K562 (cell line): Measurements from ENCODE around the gene DGKE. TPM values are rescaled to one million over a fixed set of nuclear protein-coding genes. Genes with fewer than 3 reads are reported as not detected.

Experiments
- E2F4 ChIP-seq: sonication (generic); formaldehyde crosslinking; IDR thresholded peaks from 2 replicates; pipeline ENCODE4 v1.8.0; 2022; ENCODE audit warnings: mild to moderate bottlenecking, low read depth, missing genetic modification reagents
- ELF4 ChIP-seq: fragments of 450-650 bp; formaldehyde crosslinking; IDR thresholded peaks from 2 replicates; pipeline ENCODE4 v1.4.0; 2022; ENCODE audit warnings: missing genetic modification characterization
- GATAD2A ChIP-seq: fragments of 450-650 bp; IDR thresholded peaks from 2 replicates; pipeline ENCODE4 v1.6.1; 2017
- GMEB1 ChIP-seq: fragments of 250-450 bp; sonication (Bioruptor Pico); IDR thresholded peaks from 2 replicates; pipeline ENCODE4 v1.4.0; 2020; ENCODE audit warnings: mild to moderate bottlenecking
- ID3 ChIP-seq, 2 experiments: fragments of 250-450 bp in 1 of 2; fragments of 450-650 bp in 1 of 2; sonication (Bioruptor Pico) in 1 of 2; IDR thresholded peaks; 2 replicates each; pipeline versions ENCODE4 v1.6.1 to v1.8.0; 2016 to 2021; ENCODE audit warnings: mild to moderate bottlenecking in 2 of 2, moderate library complexity in 2 of 2, missing compliant biosample characterization in 1 of 2, missing genetic modification characterization in 1 of 2
- MCM5 ChIP-seq: fragments of 450-650 bp; IDR thresholded peaks from 2 replicates; pipeline ENCODE4 v1.6.1; 2016; ENCODE audit warnings: low read depth
- MEF2A ChIP-seq: IDR thresholded peaks from 2 replicates; pipeline ENCODE4 v1.6.1; 2011; ENCODE audit warnings: low read depth, mild to moderate bottlenecking, low read length, moderate library complexity; ENCODE audit not compliant: control insufficient read depth
- PREB ChIP-seq: sonication (generic); formaldehyde crosslinking; IDR thresholded peaks from 2 replicates; pipeline ENCODE4 v1.8.1; 2023; ENCODE audit warnings: mild to moderate bottlenecking, missing genetic modification reagents
- ZBTB12 ChIP-seq: fragments of 250-450 bp; sonication (Bioruptor Pico); IDR thresholded peaks from 2 replicates; pipeline ENCODE4 v1.4.0; 2020
- ZNF717 ChIP-seq: fragments of 250-450 bp; sonication (Bioruptor Pico); IDR thresholded peaks from 2 replicates; pipeline ENCODE4 v1.5.0; 2021
- polyA plus RNA-seq, 8 experiments: library from polyadenylated mRNA; depleted of rRNA in 4 of 8; stranded (reverse) in 5 of 8; unstranded in 3 of 8; fragments of >200 nt; fragmentation: Nextera tagmentation in 2 of 8; fragmentation: Illumina TruSeq in 1 of 8; extraction: Ambion mirVana in 2 of 8; extraction: Trizol in 1 of 8; gene quantifications; 2 replicates each; pipeline versions ENCODE4 v1.2.1 to v1.2.3, GENCODE V29; 2011 to 2014; ENCODE audit warnings: inconsistent platforms in 1 of 8, missing spikeins in 1 of 8
- total RNA-seq, 7 experiments: library from RNA; depleted of rRNA in 6 of 7; stranded (reverse); fragments of >200 nt in 6 of 7; fragmentation: Illumina TruSeq in 2 of 7; extraction: Trizol in 2 of 7; gene quantifications; 2 replicates each; pipeline versions ENCODE4 v1.2.1 to v1.2.3, GENCODE V29; 2011 to 2021; ENCODE audit warnings: low replicate concordance in 1 of 7

The DGKE gene
- total and polyA plus RNA-seq, 9 of the 15 experiments (the other 6 are each of a cell fraction or from before 2014, with no cell fraction given): 1.3 to 9.9 (median 5.9) TPM

- TF ChIP-seq ZBTB12 (CRISPR knock-in tag): no peak
- TF ChIP-seq ID3 (CRISPR knock-in tag; IDR thresholded peaks at IDR 0.05): no peak
- no peak for TF ChIP-seq ID3 (tag; IDR thresholded peaks at IDR 0.05)
- no peak for TF ChIP-seq MCM5
- no peak for TF ChIP-seq GMEB1 (CRISPR knock-in tag)
- TF ChIP-seq E2F4: no peak
- TF ChIP-seq GATAD2A: no peak
- no peak for TF ChIP-seq PREB (CRISPR knock-in tag)
- TF ChIP-seq MEF2A: no peak
- TF ChIP-seq ELF4 (CRISPR knock-in tag): no peak
- no peak for TF ChIP-seq ZNF717
Observed at GRCh38 chr17:56887552-56888467, 53.9 kb downstream of the DGKE start (continued).
